ENCODE results near the gene ZNF446. TPM values are rescaled to one million over a fixed set of nuclear protein-coding genes. Genes with fewer than 3 reads are reported as not detected.

Gene ZNF446
- total RNA-seq, 1 experiment from 2014 or later = 6.0 TPM

DNA sequence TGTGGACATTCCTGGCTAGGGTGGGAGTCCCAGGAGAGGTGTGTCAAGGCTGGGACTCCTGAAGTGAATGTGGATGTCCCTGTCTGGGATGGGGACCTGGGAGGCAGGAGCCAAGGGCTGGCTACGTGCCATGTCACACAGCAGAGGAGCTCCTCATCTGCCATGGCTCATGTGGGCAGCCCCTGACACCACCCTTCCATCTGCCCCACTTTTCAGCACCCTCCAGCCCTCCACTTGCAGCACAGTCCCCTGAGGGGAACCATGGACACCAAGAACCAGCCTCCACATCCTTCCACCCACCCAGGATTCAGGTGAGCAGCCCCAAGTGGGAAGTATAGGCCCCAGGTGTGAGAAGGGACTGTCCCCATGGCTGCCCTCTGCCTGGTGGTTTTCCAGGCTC, 1.7 kb downstream of the ZNF446 start:
- ChIA-PET POLR2A (interaction anchor here (0.6 kb wide), 1 partner anchor 46 kb away, joined by 6 read pairs; no protein-coding TSS in a partner anchor), CTCF (no interaction called here)
- H3K27ac Mint-ChIP-seq = no peak overlapping the region
- no peaks in the 10 kb centered on the region; the same call in none of the 2 replicates for H3K27me3 Mint-ChIP-seq (ENCODE audit: low read depth)
- H3K9me3 Mint-ChIP-seq = no peaks in the 10 kb centered on the region
- H3K4me1 Mint-ChIP-seq = peaks cover 9% of the 10 kb centered on the region
- no peak for ATAC-seq
- DNase-seq (ENCODE audit: low spot score) = no peak
- H3K36me3 Mint-ChIP-seq = no peaks in the 10 kb centered on the region
- TF ChIP-seq, protein P1, sequence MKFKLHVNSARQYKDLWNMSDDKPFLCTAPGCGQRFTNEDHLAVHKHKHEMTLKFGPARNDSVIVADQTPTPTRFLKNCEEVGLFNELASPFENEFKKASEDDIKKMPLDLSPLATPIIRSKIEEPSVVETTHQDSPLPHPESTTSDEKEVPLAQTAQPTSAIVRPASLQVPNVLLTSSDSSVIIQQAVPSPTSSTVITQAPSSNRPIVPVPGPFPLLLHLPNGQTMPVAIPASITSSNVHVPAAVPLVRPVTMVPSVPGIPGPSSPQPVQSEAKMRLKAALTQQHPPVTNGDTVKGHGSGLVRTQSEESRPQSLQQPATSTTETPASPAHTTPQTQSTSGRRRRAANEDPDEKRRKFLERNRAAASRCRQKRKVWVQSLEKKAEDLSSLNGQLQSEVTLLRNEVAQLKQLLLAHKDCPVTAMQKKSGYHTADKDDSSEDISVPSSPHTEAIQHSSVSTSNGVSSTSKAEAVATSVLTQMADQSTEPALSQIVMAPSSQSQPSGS (CRISPR knock-in tag; IDR thresholded peaks at IDR 0.05; ENCODE audit: borderline replicate concordance, low read depth) = no peak
- no peak for TF ChIP-seq KAT7 (CRISPR knock-in tag; IDR thresholded peaks at IDR 0.05; ENCODE audit: borderline replicate concordance)
- TF ChIP-seq FOXK1 (CRISPR knock-in tag; IDR thresholded peaks at IDR 0.05) = no peak
- TF ChIP-seq, protein P2, sequence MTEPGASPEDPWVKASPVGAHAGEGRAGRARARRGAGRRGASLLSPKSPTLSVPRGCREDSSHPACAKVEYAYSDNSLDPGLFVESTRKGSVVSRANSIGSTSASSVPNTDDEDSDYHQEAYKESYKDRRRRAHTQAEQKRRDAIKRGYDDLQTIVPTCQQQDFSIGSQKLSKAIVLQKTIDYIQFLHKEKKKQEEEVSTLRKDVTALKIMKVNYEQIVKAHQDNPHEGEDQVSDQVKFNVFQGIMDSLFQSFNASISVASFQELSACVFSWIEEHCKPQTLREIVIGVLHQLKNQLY (CRISPR knock-in tag; IDR thresholded peaks at IDR 0.05) = no peak
- TF ChIP-seq, protein P3, sequence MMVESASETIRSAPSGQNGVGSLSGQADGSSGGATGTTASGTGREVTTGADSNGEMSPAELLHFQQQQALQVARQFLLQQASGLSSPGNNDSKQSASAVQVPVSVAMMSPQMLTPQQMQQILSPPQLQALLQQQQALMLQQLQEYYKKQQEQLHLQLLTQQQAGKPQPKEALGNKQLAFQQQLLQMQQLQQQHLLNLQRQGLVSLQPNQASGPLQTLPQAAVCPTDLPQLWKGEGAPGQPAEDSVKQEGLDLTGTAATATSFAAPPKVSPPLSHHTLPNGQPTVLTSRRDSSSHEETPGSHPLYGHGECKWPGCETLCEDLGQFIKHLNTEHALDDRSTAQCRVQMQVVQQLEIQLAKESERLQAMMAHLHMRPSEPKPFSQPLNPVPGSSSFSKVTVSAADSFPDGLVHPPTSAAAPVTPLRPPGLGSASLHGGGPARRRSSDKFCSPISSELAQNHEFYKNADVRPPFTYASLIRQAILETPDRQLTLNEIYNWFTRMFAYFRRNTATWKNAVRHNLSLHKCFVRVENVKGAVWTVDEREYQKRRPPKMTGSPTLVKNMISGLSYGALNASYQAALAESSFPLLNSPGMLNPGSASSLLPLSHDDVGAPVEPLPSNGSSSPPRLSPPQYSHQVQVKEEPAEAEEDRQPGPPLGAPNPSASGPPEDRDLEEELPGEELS (CRISPR knock-in tag; IDR thresholded peaks at IDR 0.05) = no peak
- TF ChIP-seq, protein P4, sequence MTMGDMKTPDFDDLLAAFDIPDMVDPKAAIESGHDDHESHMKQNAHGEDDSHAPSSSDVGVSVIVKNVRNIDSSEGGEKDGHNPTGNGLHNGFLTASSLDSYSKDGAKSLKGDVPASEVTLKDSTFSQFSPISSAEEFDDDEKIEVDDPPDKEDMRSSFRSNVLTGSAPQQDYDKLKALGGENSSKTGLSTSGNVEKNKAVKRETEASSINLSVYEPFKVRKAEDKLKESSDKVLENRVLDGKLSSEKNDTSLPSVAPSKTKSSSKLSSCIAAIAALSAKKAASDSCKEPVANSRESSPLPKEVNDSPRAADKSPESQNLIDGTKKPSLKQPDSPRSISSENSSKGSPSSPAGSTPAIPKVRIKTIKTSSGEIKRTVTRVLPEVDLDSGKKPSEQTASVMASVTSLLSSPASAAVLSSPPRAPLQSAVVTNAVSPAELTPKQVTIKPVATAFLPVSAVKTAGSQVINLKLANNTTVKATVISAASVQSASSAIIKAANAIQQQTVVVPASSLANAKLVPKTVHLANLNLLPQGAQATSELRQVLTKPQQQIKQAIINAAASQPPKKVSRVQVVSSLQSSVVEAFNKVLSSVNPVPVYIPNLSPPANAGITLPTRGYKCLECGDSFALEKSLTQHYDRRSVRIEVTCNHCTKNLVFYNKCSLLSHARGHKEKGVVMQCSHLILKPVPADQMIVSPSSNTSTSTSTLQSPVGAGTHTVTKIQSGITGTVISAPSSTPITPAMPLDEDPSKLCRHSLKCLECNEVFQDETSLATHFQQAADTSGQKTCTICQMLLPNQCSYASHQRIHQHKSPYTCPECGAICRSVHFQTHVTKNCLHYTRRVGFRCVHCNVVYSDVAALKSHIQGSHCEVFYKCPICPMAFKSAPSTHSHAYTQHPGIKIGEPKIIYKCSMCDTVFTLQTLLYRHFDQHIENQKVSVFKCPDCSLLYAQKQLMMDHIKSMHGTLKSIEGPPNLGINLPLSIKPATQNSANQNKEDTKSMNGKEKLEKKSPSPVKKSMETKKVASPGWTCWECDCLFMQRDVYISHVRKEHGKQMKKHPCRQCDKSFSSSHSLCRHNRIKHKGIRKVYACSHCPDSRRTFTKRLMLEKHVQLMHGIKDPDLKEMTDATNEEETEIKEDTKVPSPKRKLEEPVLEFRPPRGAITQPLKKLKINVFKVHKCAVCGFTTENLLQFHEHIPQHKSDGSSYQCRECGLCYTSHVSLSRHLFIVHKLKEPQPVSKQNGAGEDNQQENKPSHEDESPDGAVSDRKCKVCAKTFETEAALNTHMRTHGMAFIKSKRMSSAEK (CRISPR knock-in tag; IDR thresholded peaks at IDR 0.05; ENCODE audit: borderline replicate concordance) = no peak
- TF ChIP-seq TEAD4 (CRISPR knock-in tag; IDR thresholded peaks at IDR 0.05) = no peak
- no peak for TF ChIP-seq NR3C1 (CRISPR knock-in tag; conservative IDR thresholded peaks at IDR 0.05; ENCODE audit: low read depth)
- H3K4me3 Mint-ChIP-seq = no peak overlapping the region

DNA sequence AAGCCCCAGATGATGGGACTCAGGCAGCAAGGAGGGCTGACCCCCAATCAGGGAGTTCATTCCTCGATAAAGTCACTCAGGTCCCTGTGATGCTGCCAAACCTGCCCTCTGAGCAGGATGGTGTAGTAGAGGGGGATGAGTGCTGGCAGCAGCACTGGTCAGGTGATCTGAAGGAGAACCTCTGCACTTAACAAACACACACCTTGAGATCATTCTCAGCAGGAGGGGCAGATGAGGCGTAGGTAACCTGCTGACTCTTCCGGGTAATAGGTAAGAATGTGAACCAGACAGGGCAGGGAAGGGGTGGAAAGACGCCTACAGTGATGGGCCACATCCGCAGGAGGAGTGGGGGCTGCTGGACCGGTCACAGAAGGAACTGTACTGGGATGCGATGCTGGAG, 3.2 kb downstream of the ZNF446 start:
- Mint-ChIP-seq H3K9me3 (no peaks in the 10 kb centered on the region), H3K27me3 (ENCODE audit: low read depth) (no peaks in the 10 kb centered on the region; the same call in none of the 2 replicates), H3K4me3 (no peak overlapping the region), H3K27ac (no peak overlapping the region), H3K36me3 (no peaks in the 10 kb centered on the region), H3K4me1 (peaks cover 9% of the 10 kb centered on the region)
- no peak for ATAC-seq
- no peak for DNase-seq (ENCODE audit: low spot score)
- POLR2A ChIA-PET = no interaction called here
- CTCF ChIA-PET = no interaction called here
- no peak for TF ChIP-seq NFATC4 (CRISPR knock-in tag; IDR thresholded peaks at IDR 0.05)
- TF ChIP-seq ZNF396 (CRISPR knock-in tag; IDR thresholded peaks at IDR 0.05; ENCODE audit: borderline replicate concordance) = no peak
- TF ChIP-seq ELF4 (CRISPR knock-in tag; IDR thresholded peaks at IDR 0.05; ENCODE audit: low read depth) = no peak
- no peak for TF ChIP-seq OVOL2 (CRISPR knock-in tag; IDR thresholded peaks at IDR 0.05; ENCODE audit: borderline replicate concordance)
- no peak for TF ChIP-seq SOX15 (CRISPR knock-in tag; IDR thresholded peaks at IDR 0.05)
- TF ChIP-seq, protein P5, sequence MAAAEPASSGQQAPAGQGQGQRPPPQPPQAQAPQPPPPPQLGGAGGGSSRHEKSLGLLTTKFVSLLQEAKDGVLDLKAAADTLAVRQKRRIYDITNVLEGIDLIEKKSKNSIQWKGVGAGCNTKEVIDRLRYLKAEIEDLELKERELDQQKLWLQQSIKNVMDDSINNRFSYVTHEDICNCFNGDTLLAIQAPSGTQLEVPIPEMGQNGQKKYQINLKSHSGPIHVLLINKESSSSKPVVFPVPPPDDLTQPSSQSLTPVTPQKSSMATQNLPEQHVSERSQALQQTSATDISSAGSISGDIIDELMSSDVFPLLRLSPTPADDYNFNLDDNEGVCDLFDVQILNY (CRISPR knock-in tag; IDR thresholded peaks at IDR 0.05) = no peak
- TF ChIP-seq, protein P6, sequence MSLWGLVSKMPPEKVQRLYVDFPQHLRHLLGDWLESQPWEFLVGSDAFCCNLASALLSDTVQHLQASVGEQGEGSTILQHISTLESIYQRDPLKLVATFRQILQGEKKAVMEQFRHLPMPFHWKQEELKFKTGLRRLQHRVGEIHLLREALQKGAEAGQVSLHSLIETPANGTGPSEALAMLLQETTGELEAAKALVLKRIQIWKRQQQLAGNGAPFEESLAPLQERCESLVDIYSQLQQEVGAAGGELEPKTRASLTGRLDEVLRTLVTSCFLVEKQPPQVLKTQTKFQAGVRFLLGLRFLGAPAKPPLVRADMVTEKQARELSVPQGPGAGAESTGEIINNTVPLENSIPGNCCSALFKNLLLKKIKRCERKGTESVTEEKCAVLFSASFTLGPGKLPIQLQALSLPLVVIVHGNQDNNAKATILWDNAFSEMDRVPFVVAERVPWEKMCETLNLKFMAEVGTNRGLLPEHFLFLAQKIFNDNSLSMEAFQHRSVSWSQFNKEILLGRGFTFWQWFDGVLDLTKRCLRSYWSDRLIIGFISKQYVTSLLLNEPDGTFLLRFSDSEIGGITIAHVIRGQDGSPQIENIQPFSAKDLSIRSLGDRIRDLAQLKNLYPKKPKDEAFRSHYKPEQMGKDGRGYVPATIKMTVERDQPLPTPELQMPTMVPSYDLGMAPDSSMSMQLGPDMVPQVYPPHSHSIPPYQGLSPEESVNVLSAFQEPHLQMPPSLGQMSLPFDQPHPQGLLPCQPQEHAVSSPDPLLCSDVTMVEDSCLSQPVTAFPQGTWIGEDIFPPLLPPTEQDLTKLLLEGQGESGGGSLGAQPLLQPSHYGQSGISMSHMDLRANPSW (CRISPR knock-in tag; conservative IDR thresholded peaks at IDR 0.05; ENCODE audit: low read depth) = no peak
- TF ChIP-seq, protein P7, sequence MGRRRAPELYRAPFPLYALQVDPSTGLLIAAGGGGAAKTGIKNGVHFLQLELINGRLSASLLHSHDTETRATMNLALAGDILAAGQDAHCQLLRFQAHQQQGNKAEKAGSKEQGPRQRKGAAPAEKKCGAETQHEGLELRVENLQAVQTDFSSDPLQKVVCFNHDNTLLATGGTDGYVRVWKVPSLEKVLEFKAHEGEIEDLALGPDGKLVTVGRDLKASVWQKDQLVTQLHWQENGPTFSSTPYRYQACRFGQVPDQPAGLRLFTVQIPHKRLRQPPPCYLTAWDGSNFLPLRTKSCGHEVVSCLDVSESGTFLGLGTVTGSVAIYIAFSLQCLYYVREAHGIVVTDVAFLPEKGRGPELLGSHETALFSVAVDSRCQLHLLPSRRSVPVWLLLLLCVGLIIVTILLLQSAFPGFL (CRISPR knock-in tag; IDR thresholded peaks at IDR 0.05; ENCODE audit: borderline replicate concordance) = no peak
- TF ChIP-seq MYBL2 (CRISPR knock-in tag; IDR thresholded peaks at IDR 0.05) = no peak
- no peak for TF ChIP-seq SMAD4 (CRISPR knock-in tag; IDR thresholded peaks at IDR 0.05)
